Body of pancreas (tissue), 4 donors: ENCODE results near the gene COPG1. TPM values are rescaled to one million over a fixed set of nuclear protein-coding genes. Genes with fewer than 3 reads are reported as not detected.
A peak's percentile ranks its signal among the peaks of the same experiment; 100 is the strongest.

Source experiments
- ATAC-seq: fragments of 150-250 bp; one replicate; pipeline ENCODE4 v1.9.1; 2016
- DNase-seq, 4 donors: peaks; one replicate each; pipeline ENCODE4 v3.0.0-alpha.2; 2019
- H3K27ac ChIP-seq, 4 donors: fragments of 200-600 bp; sonication (generic); 1 replicate in 3 of 4; 2 replicates in 1 of 4; pipeline versions ENCODE4 v1.5.1 to v1.6.1; 2016 to 2019; ENCODE audit warnings: mild to moderate bottlenecking in 1 of 4, mixed read lengths in 1 of 4, moderate library complexity in 1 of 4
- H3K27me3 ChIP-seq, 2 donors: fragments of 200-600 bp; sonication (generic); one replicate each; pipeline ENCODE4 v1.6.0; 2016; ENCODE audit warnings: mild to moderate bottlenecking in 1 of 2
- H3K36me3 ChIP-seq, 2 donors: fragments of 200-600 bp; sonication (generic); replicated peaks in 1 of 2; 2 replicates each; pipeline ENCODE4 v1.5.1; 2016; ENCODE audit warnings: low read depth in 2 of 2; ENCODE audit not compliant: insufficient read depth in 1 of 2
- H3K4me1 ChIP-seq: fragments of 200-600 bp; sonication (generic); one replicate; pipeline ENCODE4 v1.6.0; 2016
- H3K4me3 ChIP-seq, 2 donors: fragments of 200-600 bp; sonication (generic); 1 replicate in 1 of 2; 2 replicates in 1 of 2; pipeline ENCODE4 v1.5.1; 2016 to 2019
- H3K9me3 ChIP-seq, 3 donors: fragments of 200-600 bp; sonication (generic); 1 replicate in 2 of 3; 2 replicates in 1 of 3; pipeline ENCODE4 v1.5.1; 2016
- CTCF ChIP-seq, 7 experiments: fragments of 450-650 bp in 4 of 7; fragments of 200-600 bp in 3 of 7; sonication (generic) in 3 of 7; IDR thresholded peaks; one replicate each; pipeline ENCODE4 v1.5.1; 2016 to 2019; ENCODE audit warnings: antibody characterized with exemption in 7 of 7
- POLR2A ChIP-seq, 3 donors: fragments of 450-650 bp; IDR thresholded peaks; one replicate each; pipeline ENCODE4 v1.6.1; 2016; ENCODE audit warnings: antibody characterized with exemption in 3 of 3, mild to moderate bottlenecking in 2 of 3
- WGBS, 2 donors: methylation state at CpG; one replicate each; pipeline ENCODE4 v1.1.5; 2017; 5-methylcytosine and 5-hydroxymethylcytosine counted together
- intact Hi-C: fragments of 100-400 bp; cut with DNase I; formaldehyde crosslinking; loops from one replicate; pipeline ENCODE4 v1.15.1; 2023
- total RNA-seq, 2 donors: library from RNA; depleted of rRNA; stranded (reverse); fragments of >200 nt; gene quantifications; one replicate each; pipeline ENCODE4 v1.1.0, GENCODE V29; 2016

COPG1 gene
- total RNA-seq, 2 donors from 2014 or later, result 62.6 to 75.0 TPM

GRCh38 chr3:129231331-129232119 is 17.9 kb upstream of the COPG1 start:
- ATAC-seq, result no peak
- TF ChIP-seq POLR2A (IDR thresholded peaks at IDR 0.05), result no peak
- no peak for TF ChIP-seq CTCF (IDR thresholded peaks at IDR 0.05)
- no peaks in the 10 kb centered on the region for H3K9me3 ChIP-seq
- no peaks in the 10 kb centered on the region for H3K27me3 ChIP-seq
- no peak for DNase-seq
- peak overlapping the region in 1 of 4 donors; percentile 54 for H3K27ac ChIP-seq
- intact Hi-C loops, result no loop called here
- H3K36me3 ChIP-seq, result no peaks in the 10 kb centered on the region
- H3K4me1 ChIP-seq, result no peaks in the 10 kb centered on the region
- no peak overlapping the region for H3K4me3 ChIP-seq
- WGBS, 2 donors, result 60 to 61% methylated on average over 10 of the region's 10 CpGs

GRCh38 chr3:129233538-129233937 is 15.9 kb upstream of the COPG1 start:
- Histone ChIP-seq H3K4me1 (no peaks in the 10 kb centered on the region), H3K27me3 (no peaks in the 10 kb centered on the region), H3K27ac (peak overlapping the region in 1 of 4 donors; percentile 62), H3K9me3 (no peaks in the 10 kb centered on the region), H3K4me3 (no peak overlapping the region), H3K36me3 (no peaks in the 10 kb centered on the region)
- ATAC-seq, result no peak
- WGBS, 2 donors, result 53 to 74% methylated on average over 4 of the region's 4 CpGs
- TF ChIP-seq CTCF (IDR thresholded peaks at IDR 0.05), result no peak
- peak in 1 of 3 donors; percentile 31 for TF ChIP-seq POLR2A (IDR thresholded peaks at IDR 0.05)
- DNase-seq, result peak in 1 of 4 donors; percentile 79
- intact Hi-C loops, result no loop called here

- Histone ChIP-seq H3K27ac (peak overlapping the region in 1 of 4 donors; percentile 39), H3K36me3 (no peaks in the 10 kb centered on the region), H3K27me3 (no peaks in the 10 kb centered on the region), H3K4me3 (no peak overlapping the region), H3K4me1 (no peaks in the 10 kb centered on the region), H3K9me3 (no peaks in the 10 kb centered on the region)
- 74 to 89% methylated on average over 3 of the region's 3 CpGs for WGBS, 2 donors
- ATAC-seq (no peak), DNase-seq (no peak)
- TF ChIP-seq CTCF (IDR thresholded peaks at IDR 0.05) (no peak), POLR2A (IDR thresholded peaks at IDR 0.05) (no peak)
- intact Hi-C loops, result no loop called here
Observed at GRCh38 chr3:129234441-129234840, 15.0 kb upstream of the COPG1 start.

GRCh38 chr3:129235344-129235917 is 14.0 kb upstream of the COPG1 start:
- Histone ChIP-seq H3K27ac (no peak overlapping the region), H3K27me3 (no peaks in the 10 kb centered on the region), H3K9me3 (no peaks in the 10 kb centered on the region), H3K4me3 (no peak overlapping the region), H3K4me1 (no peaks in the 10 kb centered on the region), H3K36me3 (no peaks in the 10 kb centered on the region)
- no peak for ATAC-seq
- 87 to 100% methylated on average over 4 of the region's 4 CpGs for WGBS, 2 donors
- no peak for DNase-seq
- TF ChIP-seq CTCF (IDR thresholded peaks at IDR 0.05) (no peak), POLR2A (IDR thresholded peaks at IDR 0.05) (no peak)
- intact Hi-C loops, result no loop called here
